ENCODE measurements around the gene VPS29. TPM values are rescaled to one million over a fixed set of nuclear protein-coding genes. Genes with fewer than 3 reads are reported as not detected.
A peak's percentile ranks its signal among the peaks of the same experiment; 100 is the strongest.

VPS29 gene
- total RNA-seq, 2 donors from 2014 or later, result 87.7 to 89.4 TPM

DNA sequence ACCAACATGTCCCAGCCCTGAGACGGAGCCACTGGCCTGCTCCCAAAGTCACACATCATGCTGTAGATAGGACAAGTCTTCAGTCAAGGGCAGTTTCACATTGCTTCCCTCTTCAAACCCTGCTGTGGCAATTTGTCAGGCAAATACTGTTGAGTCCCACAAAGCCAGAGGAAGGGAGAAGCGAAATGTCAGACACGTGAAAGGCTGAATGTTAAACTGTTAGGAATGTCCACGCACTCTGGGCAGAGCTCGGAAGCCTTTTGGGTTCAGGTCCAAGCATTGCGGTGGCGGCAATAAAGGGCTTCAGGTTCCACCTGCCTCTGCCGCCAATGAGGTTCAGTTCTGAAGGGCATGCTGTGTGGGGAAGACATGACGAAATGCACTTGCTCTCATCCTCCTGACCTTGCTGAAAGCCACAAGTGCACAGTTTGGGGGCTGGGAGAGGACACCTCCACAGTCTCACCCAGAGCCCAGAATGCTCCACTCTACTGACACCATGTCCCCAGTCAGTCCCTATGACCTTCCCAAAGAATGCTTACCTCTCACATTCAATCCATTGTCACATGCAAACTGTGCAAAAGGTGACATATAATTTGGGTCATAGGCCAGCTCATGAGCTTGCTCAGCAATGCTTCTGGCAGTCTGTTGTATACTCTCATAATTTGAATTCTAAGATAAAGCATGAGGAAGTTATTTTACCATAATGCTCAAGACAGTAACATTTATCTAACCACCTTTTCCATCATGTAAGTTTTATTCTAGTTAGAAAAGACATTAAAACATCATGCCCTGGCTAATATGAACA, 35.9 kb upstream of the VPS29 start:
- no peak overlapping the region for H3K27ac Mint-ChIP-seq
- peaks cover 32% of the 10 kb centered on the region for H3K36me3 Mint-ChIP-seq (ENCODE audit: low read depth)
- no peaks in the 10 kb centered on the region for H3K9me3 ChIP-seq (ENCODE audit: control insufficient read depth, low read length)
- peaks cover 55% of the 10 kb centered on the region for H3K36me3 ChIP-seq (ENCODE audit: control insufficient read depth, insufficient read depth, low read length)
- no peaks in the 10 kb centered on the region for H3K9me3 Mint-ChIP-seq
- WGBS, 2 experiments (ENCODE audit: insufficient coverage in 1 of 2, insufficient read length in 1 of 2), result 94 to 96% methylated on average over 8 to 9 of the region's 9 CpGs
- TF ChIP-seq, protein P1, sequence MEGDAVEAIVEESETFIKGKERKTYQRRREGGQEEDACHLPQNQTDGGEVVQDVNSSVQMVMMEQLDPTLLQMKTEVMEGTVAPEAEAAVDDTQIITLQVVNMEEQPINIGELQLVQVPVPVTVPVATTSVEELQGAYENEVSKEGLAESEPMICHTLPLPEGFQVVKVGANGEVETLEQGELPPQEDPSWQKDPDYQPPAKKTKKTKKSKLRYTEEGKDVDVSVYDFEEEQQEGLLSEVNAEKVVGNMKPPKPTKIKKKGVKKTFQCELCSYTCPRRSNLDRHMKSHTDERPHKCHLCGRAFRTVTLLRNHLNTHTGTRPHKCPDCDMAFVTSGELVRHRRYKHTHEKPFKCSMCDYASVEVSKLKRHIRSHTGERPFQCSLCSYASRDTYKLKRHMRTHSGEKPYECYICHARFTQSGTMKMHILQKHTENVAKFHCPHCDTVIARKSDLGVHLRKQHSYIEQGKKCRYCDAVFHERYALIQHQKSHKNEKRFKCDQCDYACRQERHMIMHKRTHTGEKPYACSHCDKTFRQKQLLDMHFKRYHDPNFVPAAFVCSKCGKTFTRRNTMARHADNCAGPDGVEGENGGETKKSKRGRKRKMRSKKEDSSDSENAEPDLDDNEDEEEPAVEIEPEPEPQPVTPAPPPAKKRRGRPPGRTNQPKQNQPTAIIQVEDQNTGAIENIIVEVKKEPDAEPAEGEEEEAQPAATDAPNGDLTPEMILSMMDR (conservative IDR thresholded peaks at IDR 0.05), result no peak
- no peak overlapping the region for H3K27ac ChIP-seq (ENCODE audit: low read depth, low read length)
- peaks cover 9% of the 10 kb centered on the region for H3K4me1 ChIP-seq (ENCODE audit: control insufficient read depth, insufficient read depth, low read length)
- peaks cover 10% of the 10 kb centered on the region for H3K4me1 Mint-ChIP-seq
- H3K9ac ChIP-seq (ENCODE audit: extremely low read depth, low read length, poor library complexity, severe bottlenecking), result no peak overlapping the region
- no peaks in the 10 kb centered on the region for H3K27me3 Mint-ChIP-seq (ENCODE audit: insufficient read depth)
- no peaks in the 10 kb centered on the region for H3K27me3 ChIP-seq (ENCODE audit: control insufficient read depth, insufficient read depth, low read length, poor library complexity, severe bottlenecking)
- no peak overlapping the region for H3K4me3 ChIP-seq (ENCODE audit: low read length)
- peak; percentile 41 for DNase-seq
- H3K4me3 Mint-ChIP-seq, result no peak overlapping the region

DNA sequence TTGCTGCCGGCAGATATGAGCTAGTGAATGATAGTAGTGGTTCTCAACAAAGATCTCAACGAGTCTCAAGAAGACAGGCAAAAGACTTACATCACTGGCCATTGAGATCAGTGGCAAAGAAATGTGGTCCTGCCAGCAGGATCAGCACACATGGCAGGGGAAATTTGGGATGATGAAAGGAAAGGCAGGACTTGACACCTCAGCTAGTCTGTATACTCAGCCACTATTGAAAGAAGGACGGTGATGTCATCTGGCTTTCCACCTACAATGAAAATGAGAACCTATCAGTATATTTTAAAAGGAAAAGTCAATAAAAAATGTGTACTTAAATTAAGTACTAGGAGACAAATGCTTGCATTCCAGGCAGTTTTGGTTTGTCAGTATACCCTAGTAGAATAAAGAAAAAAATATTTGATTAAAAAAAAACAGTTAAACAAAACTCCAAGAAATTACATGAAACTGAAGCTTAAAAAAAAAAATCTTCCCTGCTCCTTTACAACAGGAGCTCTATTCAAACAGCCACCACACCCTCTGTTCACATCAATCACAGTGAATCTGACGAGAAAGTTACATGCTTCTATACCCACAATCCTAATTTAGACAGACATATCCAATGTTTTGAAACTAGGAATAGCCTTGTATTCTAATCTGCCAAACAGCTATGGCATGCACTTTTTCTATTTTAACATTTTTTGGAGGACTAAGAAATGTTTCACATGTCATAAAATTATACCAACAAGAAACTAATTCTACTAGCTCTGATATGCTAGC, 35.1 kb upstream of the VPS29 start:
- Mint-ChIP-seq H3K9me3 (no peaks in the 10 kb centered on the region), H3K36me3 (ENCODE audit: low read depth) (peaks cover 27% of the 10 kb centered on the region), H3K27ac (no peak overlapping the region), H3K27me3 (ENCODE audit: insufficient read depth) (no peaks in the 10 kb centered on the region), H3K4me3 (no peak overlapping the region), H3K4me1 (peaks cover 8% of the 10 kb centered on the region)
- H3K4me3 ChIP-seq (ENCODE audit: low read length), result no peak overlapping the region
- H3K27me3 ChIP-seq (ENCODE audit: control insufficient read depth, insufficient read depth, low read length, poor library complexity, severe bottlenecking), result no peaks in the 10 kb centered on the region
- H3K36me3 ChIP-seq (ENCODE audit: control insufficient read depth, insufficient read depth, low read length), result peaks cover 55% of the 10 kb centered on the region
- peak; percentile 29 for DNase-seq
- no peak overlapping the region for H3K9ac ChIP-seq (ENCODE audit: extremely low read depth, low read length, poor library complexity, severe bottlenecking)
- WGBS, 2 experiments (ENCODE audit: insufficient coverage in 1 of 2, insufficient read length in 1 of 2), result 92 to 100% methylated on average over 2 to 4 of the region's 4 CpGs
- no peaks in the 10 kb centered on the region for H3K9me3 ChIP-seq (ENCODE audit: control insufficient read depth, low read length)
- no peak overlapping the region for H3K27ac ChIP-seq (ENCODE audit: low read depth, low read length)
- TF ChIP-seq, protein P1 (conservative IDR thresholded peaks at IDR 0.05), result no peak
- peaks cover 9% of the 10 kb centered on the region for H3K4me1 ChIP-seq (ENCODE audit: control insufficient read depth, insufficient read depth, low read length)

DNA sequence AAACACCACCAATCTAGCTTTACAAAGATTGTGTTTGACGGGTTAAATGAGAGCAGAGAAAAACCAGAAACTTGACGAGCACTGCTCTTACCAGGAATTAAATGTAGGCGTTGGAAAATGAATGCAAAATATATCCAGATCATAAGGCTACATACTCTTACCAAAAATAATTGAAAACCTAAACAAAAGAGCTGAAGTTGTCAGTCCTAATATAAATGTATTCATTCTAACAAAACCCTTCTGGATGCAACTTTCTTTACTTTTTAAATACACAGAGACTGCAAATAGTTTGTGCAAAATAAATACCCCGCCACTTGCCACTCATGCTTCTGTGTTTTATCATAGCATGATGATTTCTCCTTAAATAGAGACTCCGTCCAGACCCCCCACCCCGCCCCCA, 32.9 kb upstream of the VPS29 start:
- peaks cover 8% of the 10 kb centered on the region for H3K4me1 Mint-ChIP-seq

More for the DNA sequence above, 32.9 kb upstream of the VPS29 start:
- Mint-ChIP-seq H3K27me3 (ENCODE audit: insufficient read depth) (no peaks in the 10 kb centered on the region), H3K9me3 (no peaks in the 10 kb centered on the region), H3K4me3 (no peak overlapping the region), H3K27ac (no peak overlapping the region), H3K36me3 (ENCODE audit: low read depth) (peaks cover 32% of the 10 kb centered on the region)
- no peak for DNase-seq
- Histone ChIP-seq H3K27me3 (ENCODE audit: control insufficient read depth, insufficient read depth, low read length, poor library complexity, severe bottlenecking) (no peaks in the 10 kb centered on the region), H3K4me3 (ENCODE audit: low read length) (no peak overlapping the region), H3K9me3 (ENCODE audit: control insufficient read depth, low read length) (no peaks in the 10 kb centered on the region), H3K36me3 (ENCODE audit: control insufficient read depth, insufficient read depth, low read length) (peaks cover 50% of the 10 kb centered on the region), H3K27ac (ENCODE audit: low read depth, low read length) (no peak overlapping the region), H3K9ac (ENCODE audit: extremely low read depth, low read length, poor library complexity, severe bottlenecking) (no peak overlapping the region), H3K4me1 (ENCODE audit: control insufficient read depth, insufficient read depth, low read length) (peaks cover 9% of the 10 kb centered on the region)
- WGBS, 2 experiments (ENCODE audit: insufficient coverage in 1 of 2, insufficient read length in 1 of 2), result 82 to 98% methylated on average over 2 to 6 of the region's 6 CpGs
- TF ChIP-seq, protein P1 (conservative IDR thresholded peaks at IDR 0.05), result no peak
